Liver (tissue), 9 donors: ENCODE results near the gene FBF1. TPM values are rescaled to one million over a fixed set of nuclear protein-coding genes. Genes with fewer than 3 reads are reported as not detected.
"Not testable (repeated sequence)": the region's sequence is repeated elsewhere in the genome, so short reads cannot be mapped to it uniquely, and the experiment has no call there.

Source experiments
- DNase-seq: peaks from one replicate; pipeline ENCODE4 v3.0.0-alpha.2; 2017; ENCODE audit warnings: low spot score
- H3K27ac ChIP-seq, 2 donors: one replicate each; pipeline ENCODE4 v1.7.0; 2013; ENCODE audit warnings: inconsistent platforms in 2 of 2, low read length in 2 of 2, control low read depth in 1 of 2, low read depth in 1 of 2, mild to moderate bottlenecking in 1 of 2
- H3K27me3 ChIP-seq, 4 donors: one replicate each; pipeline versions ENCODE4 v1.6.1 to v1.7.0; 2013; ENCODE audit warnings: low read length in 3 of 4, inconsistent platforms in 1 of 4, mild to moderate bottlenecking in 1 of 4, moderate library complexity in 1 of 4; ENCODE audit not compliant: control insufficient read depth in 4 of 4, insufficient read depth in 4 of 4
- H3K36me3 ChIP-seq, 4 donors: one replicate each; pipeline versions ENCODE4 v1.6.1 to v1.7.0; 2013; ENCODE audit warnings: low read length in 3 of 4, mild to moderate bottlenecking in 3 of 4, low read depth in 1 of 4, moderate library complexity in 1 of 4; ENCODE audit not compliant: control insufficient read depth in 4 of 4, insufficient read depth in 3 of 4
- H3K4me1 ChIP-seq, 4 donors: one replicate each; pipeline versions ENCODE4 v1.6.1 to v1.7.0; 2013; ENCODE audit warnings: low read length in 3 of 4, mild to moderate bottlenecking in 3 of 4, moderate library complexity in 1 of 4; ENCODE audit not compliant: control insufficient read depth in 4 of 4, insufficient read depth in 4 of 4
- H3K4me3 ChIP-seq, 3 donors: one replicate each; pipeline versions ENCODE4 v1.6.1 to v1.7.0; 2013; ENCODE audit warnings: low read length in 3 of 3, control low read depth in 1 of 3, low read depth in 1 of 3, mild to moderate bottlenecking in 1 of 3
- H3K9ac ChIP-seq, 2 donors: one replicate each; pipeline ENCODE4 v1.7.0; 2013; ENCODE audit warnings: low read length in 2 of 2, mild to moderate bottlenecking in 2 of 2, moderate library complexity in 2 of 2, control low read depth in 1 of 2, low read depth in 1 of 2
- H3K9me3 ChIP-seq, 4 donors: one replicate each; pipeline versions ENCODE4 v1.6.1 to v1.7.0; 2013; ENCODE audit warnings: low read length in 3 of 4; ENCODE audit not compliant: control insufficient read depth in 4 of 4
- EGR1 ChIP-seq, 2 donors: IDR thresholded peaks; 2 replicates each; pipeline ENCODE4 v1.6.1; 2016 to 2018; ENCODE audit warnings: antibody characterized with exemption in 2 of 2, low read depth in 2 of 2
- FOXA1 ChIP-seq: IDR thresholded peaks from 2 replicates; pipeline ENCODE4 v1.6.1; 2016; ENCODE audit warnings: antibody characterized with exemption
- FOXA2 ChIP-seq: IDR thresholded peaks from 2 replicates; pipeline ENCODE4 v1.6.1; 2016; ENCODE audit warnings: antibody characterized with exemption
- HNF4G ChIP-seq: IDR thresholded peaks from 2 replicates; pipeline ENCODE4 v1.6.1; 2016; ENCODE audit warnings: antibody characterized with exemption
- JUND ChIP-seq, 2 donors: IDR thresholded peaks; 2 replicates each; pipeline ENCODE4 v1.6.1; 2016; ENCODE audit warnings: antibody characterized with exemption in 2 of 2
- NR2F2 ChIP-seq: IDR thresholded peaks from 2 replicates; pipeline ENCODE4 v1.6.1; 2016; ENCODE audit warnings: antibody characterized with exemption
- REST ChIP-seq: IDR thresholded peaks from 2 replicates; pipeline ENCODE4 v1.6.1; 2016; ENCODE audit warnings: antibody characterized with exemption, mild to moderate bottlenecking
- SP1 ChIP-seq: IDR thresholded peaks from 2 replicates; pipeline ENCODE4 v1.6.1; 2018; ENCODE audit warnings: antibody characterized with exemption, mild to moderate bottlenecking
- TAF1 ChIP-seq: conservative IDR thresholded peaks from 2 replicates; pipeline ENCODE4 v1.6.1; 2016; ENCODE audit warnings: antibody characterized with exemption, mild to moderate bottlenecking
- YY1 ChIP-seq: IDR thresholded peaks from 2 replicates; pipeline ENCODE4 v1.6.1; 2016; ENCODE audit warnings: antibody characterized with exemption, mild to moderate bottlenecking
- ZBTB33 ChIP-seq: IDR thresholded peaks from 2 replicates; pipeline ENCODE4 v1.6.1; 2016; ENCODE audit warnings: antibody characterized with exemption
- WGBS: extraction: QIAGEN DNeasy Blood & Tissue Kit; methylation state at CpG from one replicate; pipeline ENCODE4 v1.1.7; 2013; 5-methylcytosine and 5-hydroxymethylcytosine counted together
- polyA plus RNA-seq, 2 donors: library from polyadenylated mRNA; stranded (reverse) in 1 of 2; unstranded in 1 of 2; fragments of 200-250 nt in 1 of 2; fragments of >200 nt in 1 of 2; fragmentation: Nextera tagmentation in 1 of 2; extraction: Ambion mirVana in 1 of 2; gene quantifications; one replicate each; pipeline versions ENCODE4 v1.2.1 to v1.2.3, GENCODE V29; 2013 to 2015
- total RNA-seq, 2 donors: library from RNA; depleted of rRNA; stranded (reverse); fragments of >200 nt; gene quantifications; one replicate each; pipeline ENCODE4 v1.2.3, GENCODE V29; 2014
- TF ChIP-seq, protein P1 (sequence below): IDR thresholded peaks from 2 replicates; pipeline ENCODE4 v1.6.1; 2016; ENCODE audit warnings: antibody characterized with exemption
- donor health status: healthy.
- donor health status: healthy.
- donor health status: healthy.
- donor health status: healthy.
- donor health status: healthy.

The FBF1 gene
- total and polyA plus RNA-seq, 4 donors, result 0.39 to 5.6 (median 1.7) TPM

DNA sequence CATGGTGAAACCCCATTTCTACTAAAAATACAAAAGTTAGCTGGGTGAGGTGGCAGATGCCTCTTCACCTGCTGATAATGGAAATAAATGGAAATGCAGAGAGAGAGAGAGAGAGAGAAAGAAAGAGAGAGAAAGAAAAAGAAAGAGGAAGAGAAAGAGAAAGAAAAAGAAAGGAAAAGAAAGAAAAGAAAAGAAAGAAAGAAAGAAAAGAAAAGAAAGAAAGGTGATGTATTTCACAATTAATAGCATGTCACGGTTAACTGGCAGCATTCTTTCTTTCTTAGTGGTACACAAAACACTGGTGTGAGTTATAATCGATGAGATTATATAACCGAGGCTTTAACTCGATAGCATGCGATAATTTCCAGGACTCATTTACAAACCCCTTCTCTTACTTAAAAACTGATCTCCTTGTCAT is 34.9 kb upstream of the FBF1 start:
- Histone ChIP-seq H3K36me3 (peaks cover 4 to 8% (median 6%) of the 10 kb centered on the region in 4 donors), H3K9ac (peak overlapping the region; percentile 47 to 97), H3K4me1 (peaks cover 3 to 60% (median 32%) of the 10 kb centered on the region in 4 donors), H3K27me3 (no peaks in the 10 kb centered on the region), H3K9me3 (no peaks in the 10 kb centered on the region), H3K27ac (peak overlapping the region; percentile 97 to 98), H3K4me3 (peak overlapping the region; percentile 38 to 61 (median 40))
- WGBS, result 20% methylated on average over 5 of the region's 5 CpGs
- DNase-seq, result no peak
- TF ChIP-seq EGR1 (IDR thresholded peaks at IDR 0.05; ENCODE audit: low read depth in 2 of 2) (no peak), HNF4G (no peak), TAF1 (no peak), JUND (IDR thresholded peaks at IDR 0.05) (no peak), REST (no peak), FOXA1 (no peak), NR2F2 (no peak), YY1 (no peak), SP1 (no peak)
- TF ChIP-seq, protein P1, sequence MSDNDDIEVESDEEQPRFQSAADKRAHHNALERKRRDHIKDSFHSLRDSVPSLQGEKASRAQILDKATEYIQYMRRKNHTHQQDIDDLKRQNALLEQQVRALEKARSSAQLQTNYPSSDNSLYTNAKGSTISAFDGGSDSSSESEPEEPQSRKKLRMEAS, result no peak

DNA sequence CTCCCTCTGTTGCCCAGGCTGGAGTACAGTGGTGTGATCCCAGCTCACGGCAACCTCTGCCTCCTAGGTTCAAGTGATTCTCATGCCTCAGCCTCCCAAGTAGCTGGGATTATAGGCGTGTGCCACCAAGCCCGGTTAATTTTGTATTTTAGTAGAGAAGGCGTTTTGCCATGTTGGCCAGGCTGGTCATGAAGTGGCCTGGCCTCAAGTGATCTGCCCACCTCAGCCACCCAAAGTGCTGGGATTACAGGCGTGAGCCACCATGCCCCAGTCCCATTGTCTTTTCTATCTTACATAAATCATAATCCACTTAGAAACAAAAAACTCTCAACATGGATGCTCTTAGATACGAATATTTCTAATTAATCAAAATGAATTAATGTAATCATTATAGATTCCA is 34.3 kb upstream of the FBF1 start:
- 73% methylated on average over 6 of the region's 6 CpGs for WGBS
- Histone ChIP-seq H3K27ac (peak overlapping the region; percentile 97 to 98), H3K36me3 (peaks cover 4 to 13% (median 11%) of the 10 kb centered on the region in 4 donors), H3K4me3 (peak overlapping the region; percentile 0 to 38 (median 32)), H3K9ac (peak overlapping the region; percentile 47 to 76), H3K4me1 (peaks cover 3 to 59% (median 30%) of the 10 kb centered on the region in 4 donors)
- H3K27me3 ChIP-seq, DNase-seq, H3K9me3 ChIP-seq: not testable (repeated sequence)

GRCh38 chr17:75970626-75971025 is 29.8 kb upstream of the FBF1 start:
- TF ChIP-seq FOXA2 (no peak), REST (no peak), ZBTB33 (no peak)
- no peak for DNase-seq
- Histone ChIP-seq H3K27ac (peak overlapping the region in 1 of 2 donors; percentile 55), H3K27me3 (no peaks in the 10 kb centered on the region), H3K36me3 (peaks cover 7 to 18% (median 15%) of the 10 kb centered on the region in 4 donors), H3K4me3 (no peak overlapping the region), H3K9me3 (no peaks in the 10 kb centered on the region), H3K9ac (no peak overlapping the region), H3K4me1 (peaks cover 3 to 44% (median 25%) of the 10 kb centered on the region in 4 donors)
- 91% methylated on average over 7 of the region's 7 CpGs for WGBS
